NK-92 (cell line): ENCODE results near the gene COTL1.

Source experiments
- DNase-seq: peaks from one replicate; lab custom pipeline; 2025; ENCODE audit not compliant: unreplicated experiment; lab: John Stamatoyannopoulos, UW

COTL1 gene

DNA sequence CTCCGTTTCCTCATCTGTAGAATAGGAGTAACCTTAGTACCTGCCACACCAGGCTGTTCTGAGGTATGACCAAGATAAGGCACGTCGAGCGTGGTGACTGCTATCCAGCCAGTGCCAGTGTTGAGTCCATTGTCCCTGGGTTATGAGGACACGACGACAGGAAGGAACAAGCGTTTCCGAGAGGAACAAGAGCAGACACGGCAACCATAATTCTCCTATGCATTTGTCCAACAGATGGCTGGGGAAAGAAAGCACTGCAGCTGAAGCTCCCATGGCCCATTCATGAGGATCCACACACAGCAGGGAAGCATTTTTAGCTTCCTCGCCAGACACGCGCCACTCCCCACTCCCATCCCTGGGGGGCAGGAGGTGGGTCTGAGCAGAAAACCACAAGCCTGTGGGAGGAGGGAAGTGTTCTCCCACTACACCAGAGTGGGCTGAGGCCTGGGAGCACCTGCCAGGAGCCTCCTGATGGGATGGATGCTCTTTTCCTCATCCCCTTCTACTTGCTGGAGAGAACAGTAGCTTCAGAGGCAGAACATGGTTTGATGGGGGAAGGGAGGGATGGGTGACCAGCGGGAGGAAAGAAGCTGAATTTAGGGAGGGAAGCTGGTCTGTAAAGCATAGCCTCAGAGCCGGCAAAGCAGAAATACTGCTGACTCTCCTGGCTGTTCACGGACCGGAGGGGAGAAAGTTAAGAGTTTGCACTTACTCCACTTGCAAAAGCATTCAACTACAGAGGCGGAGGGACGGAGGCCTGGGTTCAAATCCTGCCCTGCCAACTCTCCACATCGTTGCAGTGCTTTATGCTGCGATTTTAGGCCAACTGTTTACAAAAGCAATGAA lies 2.7 kb downstream of the COTL1 start:
- no peak for DNase-seq

- DNase-seq = no peak
These were observed 3.3 kb downstream of the COTL1 start for GRCh38 chr16:84614623-84614967.

- DNase-seq = no peak
These were observed 3.8 kb downstream of the COTL1 start for GRCh38 chr16:84614073-84614459.

DNA sequence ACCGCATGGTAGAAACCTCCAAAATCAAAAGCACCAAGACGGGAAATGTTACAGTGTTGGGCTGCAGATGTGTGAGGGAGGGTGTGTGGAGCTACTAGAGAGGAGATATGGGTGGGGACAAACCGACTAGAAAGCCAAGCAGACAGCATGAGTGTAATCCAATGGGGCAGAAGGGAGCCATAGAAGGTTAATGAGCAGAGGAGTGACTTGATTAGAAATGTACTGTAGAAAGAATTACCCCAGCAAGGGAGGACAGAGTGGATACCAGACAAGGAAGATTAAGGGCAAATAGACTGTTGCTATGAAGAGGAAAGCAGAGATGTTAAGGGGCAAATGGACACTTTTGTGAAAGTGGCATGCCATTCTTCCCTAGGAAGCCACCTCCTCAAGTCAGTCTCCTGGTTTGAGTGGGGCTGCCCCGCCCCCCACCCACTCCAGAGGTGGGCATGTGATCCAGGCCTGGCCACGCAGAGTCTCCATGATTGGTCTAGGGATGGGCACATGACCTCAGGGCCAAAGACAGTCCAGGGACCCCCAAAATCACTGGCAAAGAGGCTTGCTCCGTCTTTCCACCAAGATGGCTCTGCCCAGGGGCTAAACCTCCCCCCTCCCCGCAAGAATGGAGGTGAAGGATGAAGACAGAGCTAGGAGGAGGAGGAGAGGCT lies 4.3 kb downstream of the COTL1 start:
- no peak for DNase-seq

- no peak for DNase-seq
These were observed 5.2 kb downstream of the COTL1 start for GRCh38 chr16:84612686-84613085.

DNA sequence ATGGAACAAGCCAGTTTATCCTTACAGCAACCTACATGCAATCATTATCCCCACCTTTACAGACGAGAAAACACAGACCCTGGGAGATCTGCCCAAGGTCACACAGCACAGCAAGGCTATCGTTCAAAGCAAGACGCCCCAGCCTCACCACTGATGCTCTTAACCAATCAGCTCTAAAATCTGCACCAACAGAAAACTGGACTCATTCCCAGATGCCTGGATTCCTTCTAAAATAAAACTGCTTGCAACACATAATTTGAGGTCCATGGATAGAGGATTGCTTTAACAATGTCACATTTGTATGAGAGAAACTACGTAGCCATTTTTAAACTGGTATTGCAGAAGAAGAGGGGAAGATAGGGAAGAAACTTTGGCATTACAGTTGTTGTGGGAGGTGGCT lies 6.8 kb downstream of the COTL1 start:
- no peak for DNase-seq

DNA sequence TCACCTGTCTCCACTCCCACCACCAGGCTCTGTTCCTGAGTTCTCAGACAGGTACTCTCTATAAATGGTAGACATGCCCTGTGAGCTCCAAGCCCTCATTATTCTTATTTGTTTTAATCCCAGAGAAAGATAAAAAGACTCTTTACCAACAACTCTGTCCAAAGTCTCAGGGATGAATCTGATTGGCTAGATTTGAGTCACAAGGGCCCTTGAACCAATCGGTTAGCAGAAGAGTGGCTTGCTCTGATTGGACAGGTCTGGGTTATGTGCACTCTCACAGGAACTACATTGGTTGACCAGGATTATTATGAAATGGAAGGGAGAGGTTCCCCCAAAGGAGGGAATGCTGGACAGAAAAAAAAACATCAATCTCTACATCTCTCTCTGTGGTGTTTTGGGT lies 7.5 kb downstream of the COTL1 start:
- DNase-seq = no peak

DNA sequence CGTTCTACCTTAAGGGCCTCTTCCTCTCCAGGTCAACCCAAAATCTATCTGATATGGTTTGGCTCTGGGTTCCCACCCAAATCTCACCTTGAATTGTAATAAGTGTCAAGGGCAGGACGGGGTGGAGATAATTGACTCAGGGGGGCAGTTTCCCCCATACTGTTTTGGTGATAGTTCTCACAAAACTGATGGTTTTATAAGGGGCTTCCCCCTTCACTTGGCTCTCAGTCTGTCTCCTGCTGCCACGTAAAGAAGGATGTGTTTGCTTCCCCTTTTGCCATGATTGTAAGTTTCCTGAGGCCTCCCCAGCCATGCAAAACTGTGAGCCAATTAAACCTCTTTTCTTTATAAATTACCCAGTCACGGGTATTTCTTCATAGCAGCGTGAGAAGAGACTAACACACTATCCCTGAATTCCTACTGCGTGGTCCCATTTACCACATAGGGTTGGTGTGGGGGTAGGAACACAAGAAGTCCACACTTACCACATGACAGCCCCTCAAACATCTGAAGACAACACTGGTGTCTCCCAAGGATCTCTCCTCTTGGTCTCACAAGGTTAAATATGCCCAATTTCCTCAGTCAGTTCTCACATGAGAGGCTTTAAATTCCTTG lies 8.2 kb downstream of the COTL1 start:
- DNase-seq = no peak

DNA sequence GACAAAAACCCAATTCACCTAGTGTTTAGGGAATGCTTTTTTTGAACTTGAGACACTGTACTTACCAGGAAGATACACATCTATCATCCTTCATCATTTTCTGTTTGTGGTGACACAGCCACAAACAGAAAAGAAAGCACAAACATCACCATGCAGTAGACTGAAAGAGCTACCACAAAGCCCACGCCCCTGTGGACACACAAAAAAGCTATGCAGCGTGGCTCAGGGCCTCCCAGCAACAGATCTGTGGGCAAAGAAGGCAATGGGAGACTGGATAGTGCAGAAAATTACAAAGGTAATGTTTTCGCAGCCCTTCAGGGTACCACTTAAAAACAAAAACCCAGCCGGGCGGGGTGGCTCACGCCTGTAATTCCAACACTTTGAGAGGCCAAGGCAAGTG lies 9.6 kb downstream of the COTL1 start:
- no peak for DNase-seq

DNA sequence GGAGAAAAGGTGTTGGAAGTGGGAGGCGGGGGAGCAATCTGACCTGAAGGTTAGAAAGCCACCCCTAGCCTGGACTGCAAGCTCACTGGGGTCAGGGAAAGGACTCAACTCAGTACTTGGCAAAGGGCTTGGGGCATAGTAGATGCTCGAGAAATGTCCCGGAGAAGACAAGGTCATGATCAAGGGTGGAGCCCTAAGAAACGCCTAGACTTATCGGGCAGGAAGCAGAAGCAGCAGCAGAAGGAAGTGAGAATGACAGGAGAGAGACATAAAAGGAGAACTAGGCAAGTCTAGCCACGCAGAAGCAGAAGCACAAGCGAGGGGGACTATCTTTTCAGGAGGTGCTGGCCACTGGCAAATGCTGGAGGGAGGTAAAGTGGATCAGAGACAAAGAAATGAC lies 10.2 kb downstream of the COTL1 start:
- no peak for DNase-seq

- no peak for DNase-seq
These were observed 10.8 kb downstream of the COTL1 start for GRCh38 chr16:84607061-84607460.

- DNase-seq = no peak
These were observed 11.6 kb downstream of the COTL1 start for GRCh38 chr16:84606081-84606875.

GRCh38 chr16:84605339-84605848 lies 12.5 kb downstream of the COTL1 start:
- no peak for DNase-seq

DNA sequence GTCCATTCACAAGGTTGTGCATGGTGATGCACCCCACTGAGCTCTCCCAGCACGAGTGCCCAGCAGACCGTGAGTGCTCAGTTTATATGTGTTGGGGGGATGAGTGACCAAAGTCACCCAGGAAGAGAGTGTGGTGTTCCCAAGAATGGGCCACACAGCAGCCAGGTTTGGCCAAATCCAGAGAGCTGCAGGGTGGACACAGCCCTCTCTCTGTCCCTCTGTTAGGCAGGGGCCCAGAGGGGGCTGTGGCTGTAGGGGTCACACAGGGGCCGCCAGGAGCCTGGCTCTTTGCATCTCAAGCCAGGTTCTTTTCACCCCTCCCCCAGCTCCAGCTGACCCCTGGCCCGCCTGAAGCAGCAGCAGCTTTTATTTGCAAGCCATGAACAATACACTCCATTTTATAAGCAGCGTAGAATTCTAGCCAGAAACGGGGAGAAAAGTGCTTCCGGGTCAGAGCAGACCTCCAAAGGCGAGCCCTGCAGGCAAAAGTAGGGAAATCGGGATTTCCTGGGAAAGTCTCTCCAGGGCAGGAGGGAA lies 13.3 kb downstream of the COTL1 start:
- DNase-seq = no peak

GRCh38 chr16:84603940-84604339 lies 13.9 kb downstream of the COTL1 start:
- no peak for DNase-seq

DNA sequence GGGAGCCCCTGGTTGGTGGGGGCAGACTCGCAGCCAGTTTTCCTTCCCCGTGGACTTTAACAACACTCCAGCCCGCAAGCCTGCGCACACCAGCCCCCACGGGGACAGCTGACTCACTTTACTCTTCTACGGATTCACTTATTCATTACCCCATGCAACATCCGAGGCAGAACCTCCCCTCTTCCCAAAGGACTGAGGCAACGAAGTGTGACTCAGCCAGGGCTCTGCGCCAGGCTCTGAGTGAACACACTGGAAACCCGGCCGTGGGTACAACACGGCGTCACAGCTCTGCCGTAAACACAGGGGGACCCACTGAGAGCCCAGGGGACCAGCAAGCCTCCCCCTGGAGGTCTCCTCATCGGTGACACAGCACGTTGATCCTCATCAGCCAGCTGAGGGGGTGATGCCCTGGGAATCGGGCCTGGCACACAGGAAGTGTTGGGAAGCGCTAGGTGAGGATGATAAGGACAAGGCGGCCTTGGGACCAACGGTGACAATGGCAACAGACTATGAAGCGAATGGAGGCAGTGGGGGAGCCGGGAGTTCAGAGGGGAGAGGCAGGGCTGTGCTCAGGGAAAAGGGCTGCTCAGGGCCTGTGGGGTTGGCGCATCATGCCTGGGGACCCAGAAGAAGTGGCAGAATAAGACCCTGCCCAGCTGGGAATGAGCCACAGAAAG lies 14.6 kb downstream of the COTL1 start:
- no peak for DNase-seq

GRCh38 chr16:84600343-84601229 lies 17.3 kb downstream of the COTL1 start:
- DNase-seq = no peak

DNA sequence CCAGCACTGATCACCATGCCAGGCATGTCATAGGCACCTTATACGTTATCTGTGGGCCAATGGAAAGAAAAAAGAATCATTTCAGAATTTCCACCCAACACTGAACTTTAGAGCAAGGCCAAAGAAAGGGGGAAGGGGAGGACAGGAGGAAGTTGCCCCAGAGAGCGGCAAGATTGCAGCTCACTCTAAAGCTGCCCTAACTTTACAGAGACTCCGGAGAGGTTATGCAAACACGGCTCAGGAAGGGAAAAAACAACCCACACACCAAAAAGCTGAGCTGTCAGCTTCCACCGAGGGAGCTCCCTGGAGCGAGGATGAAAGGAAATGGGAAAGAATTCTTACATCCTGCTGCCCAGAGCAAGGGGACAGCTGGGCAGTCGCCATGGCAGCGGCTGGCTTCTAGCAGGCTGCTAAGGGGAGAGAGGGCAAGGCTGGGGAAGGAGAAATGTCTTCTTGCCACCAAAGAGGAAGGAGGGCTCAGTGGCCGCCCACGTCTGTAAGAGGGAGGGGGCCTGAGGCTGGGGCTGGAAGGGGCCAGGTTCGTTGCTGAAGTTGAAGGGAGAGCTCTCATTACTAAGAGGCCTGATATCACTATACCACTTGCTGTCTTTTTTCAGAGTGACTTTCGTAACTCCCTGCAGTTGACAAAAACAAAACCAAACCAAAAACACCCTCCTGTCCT lies 18.2 kb downstream of the COTL1 start:
- DNase-seq = no peak

- DNase-seq = no peak
These were observed 19.5 kb downstream of the COTL1 start for GRCh38 chr16:84598360-84598759.
